GM21423 (cell line): ENCODE measurements around the gene DGCR8.

ENCODE experiments used
- ATAC-seq: cut with Tn5 transposase; IDR thresholded peaks from one replicate; pipeline ENCODE4 v1.9.1; 2021; ENCODE audit warnings: mild to moderate bottlenecking, moderate library complexity; ENCODE audit not compliant: unreplicated experiment

DGCR8 gene

GRCh38 chr22:20052309-20053259, 27.5 kb upstream of the DGCR8 start:
- ATAC-seq = no peak

DNA sequence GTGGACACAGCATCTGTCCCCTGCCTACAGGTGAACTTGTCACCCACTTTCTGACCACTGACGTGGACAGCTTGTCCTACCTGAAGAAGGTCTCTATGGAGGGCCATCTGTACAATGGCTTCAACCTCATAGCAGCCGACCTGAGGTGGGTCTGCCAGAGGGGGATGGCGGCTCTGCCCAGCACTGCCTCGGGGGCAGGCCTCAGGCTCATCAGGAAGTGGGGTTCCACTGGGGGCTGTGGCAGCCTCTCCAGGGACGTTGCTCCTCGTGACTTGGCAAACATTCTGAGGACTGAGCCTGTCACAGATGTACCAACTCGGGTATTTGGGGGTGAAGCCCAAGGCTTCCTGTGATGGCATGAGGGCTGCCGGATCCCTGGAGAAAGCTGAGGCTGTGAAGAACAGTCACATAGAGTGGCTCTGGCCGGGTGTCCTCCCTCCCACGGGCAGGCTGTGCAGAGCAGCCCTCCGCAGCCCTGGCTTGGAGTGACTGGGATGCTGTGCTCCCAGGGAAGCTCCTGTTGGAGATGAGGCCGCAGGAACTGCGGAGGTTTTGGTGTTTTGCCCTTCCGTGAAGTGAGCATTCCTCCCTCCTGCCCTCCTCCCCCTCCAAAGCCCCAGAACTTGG, 26.5 kb upstream of the DGCR8 start:
- ATAC-seq = no peak

GRCh38 chr22:20054034-20054427, 26.0 kb upstream of the DGCR8 start:
- ATAC-seq = no peak

GRCh38 chr22:20054485-20054884, 25.6 kb upstream of the DGCR8 start:
- ATAC-seq = no peak

DNA sequence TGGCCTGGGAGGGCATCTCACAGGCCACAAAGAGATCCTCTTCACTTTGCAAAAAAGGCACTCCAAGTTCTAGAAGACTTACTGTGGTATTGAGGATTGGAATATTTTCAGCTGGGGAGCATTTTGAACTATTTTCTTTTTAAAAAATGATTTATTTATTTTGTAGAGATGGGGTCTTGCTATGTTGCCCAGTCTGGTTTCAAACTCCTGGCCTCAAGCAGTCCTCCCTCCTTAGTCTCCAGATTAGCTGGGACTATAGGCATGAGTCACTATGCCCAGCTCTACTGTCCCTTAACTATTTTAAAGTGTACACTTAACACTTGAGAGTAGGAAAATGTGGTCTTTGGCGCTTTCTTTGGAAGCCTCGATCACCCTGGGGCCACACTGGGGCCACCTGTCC, 24.9 kb upstream of the DGCR8 start:
- ATAC-seq = no peak

GRCh38 chr22:20055654-20056053, 24.4 kb upstream of the DGCR8 start:
- no peak for ATAC-seq

GRCh38 chr22:20056161-20056560, 23.9 kb upstream of the DGCR8 start:
- no peak for ATAC-seq

DNA sequence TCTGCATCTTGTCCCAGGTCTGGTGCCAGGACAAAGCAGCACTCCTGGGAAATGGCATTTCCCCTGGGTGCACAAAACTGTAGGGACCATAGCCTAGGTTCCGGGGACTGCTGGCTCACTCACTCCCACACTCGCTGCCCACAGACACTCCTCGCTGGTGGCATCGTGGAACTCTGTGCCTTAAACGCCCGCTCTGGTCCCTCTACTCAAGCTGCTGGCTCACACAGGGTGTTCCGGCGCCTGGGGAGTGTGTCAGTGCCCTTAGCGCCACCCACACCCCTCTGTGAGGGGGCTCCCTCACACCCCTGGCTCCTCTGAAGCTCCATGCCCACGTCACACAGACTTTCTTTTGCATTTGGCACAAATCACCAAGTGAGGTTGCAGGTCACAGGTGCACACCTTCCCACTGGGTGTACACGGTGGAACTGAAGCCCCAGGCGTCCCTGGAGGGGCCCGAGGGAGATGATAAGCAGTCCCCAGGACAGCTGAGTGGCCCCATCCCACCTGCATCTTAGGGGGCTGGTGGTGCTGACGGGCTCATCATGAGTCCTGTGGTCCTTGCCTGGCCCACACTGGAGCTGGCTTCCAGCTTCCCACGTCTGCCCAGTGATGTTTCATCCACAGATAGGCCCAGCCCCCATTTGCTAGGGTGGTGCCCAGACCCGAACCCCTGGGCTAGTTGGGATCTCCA, 23.2 kb upstream of the DGCR8 start:
- no peak for ATAC-seq

- ATAC-seq = no peak
Observed at GRCh38 chr22:20057596-20058268, 22.3 kb upstream of the DGCR8 start.

GRCh38 chr22:20058989-20059770, 20.9 kb upstream of the DGCR8 start:
- no peak for ATAC-seq

DNA sequence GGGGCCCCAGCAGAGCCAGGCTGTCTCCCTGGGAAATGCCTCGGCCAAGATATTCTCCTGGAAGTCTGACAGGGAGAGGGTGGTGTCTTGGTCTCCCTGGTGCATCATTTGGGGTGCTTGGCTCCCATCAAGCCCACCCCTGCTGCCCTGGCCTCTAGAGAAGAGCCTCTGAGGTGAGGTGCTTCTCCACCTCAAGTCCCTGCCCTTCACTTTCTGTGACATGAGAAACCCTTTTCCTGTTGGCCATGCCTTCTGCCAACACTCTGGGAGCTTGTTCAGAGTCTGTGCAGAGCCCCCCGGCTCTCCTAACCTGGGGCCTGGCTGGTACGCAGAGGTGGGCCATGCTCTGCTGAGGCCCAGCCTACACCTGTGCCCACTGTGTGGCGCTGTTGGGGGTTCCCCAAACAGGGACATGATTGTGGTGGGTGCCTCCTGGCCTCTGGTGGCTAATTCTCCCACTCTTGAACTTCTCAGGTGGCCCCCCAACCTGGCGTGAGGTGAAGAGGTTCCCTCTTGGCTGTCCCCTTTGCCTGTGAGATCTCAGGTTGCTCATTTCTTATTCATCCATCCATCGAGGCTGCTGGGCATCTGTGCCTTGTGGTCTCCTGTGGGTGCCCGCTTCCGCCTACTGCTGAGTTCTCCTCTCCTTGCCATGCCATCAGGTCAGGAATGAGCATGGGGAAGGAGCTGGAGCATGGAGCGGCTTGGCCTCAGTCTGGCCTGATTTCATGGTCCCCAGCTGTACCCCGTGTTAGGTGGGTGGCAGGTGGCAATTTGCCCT, 19.2 kb upstream of the DGCR8 start:
- ATAC-seq = no peak

DNA sequence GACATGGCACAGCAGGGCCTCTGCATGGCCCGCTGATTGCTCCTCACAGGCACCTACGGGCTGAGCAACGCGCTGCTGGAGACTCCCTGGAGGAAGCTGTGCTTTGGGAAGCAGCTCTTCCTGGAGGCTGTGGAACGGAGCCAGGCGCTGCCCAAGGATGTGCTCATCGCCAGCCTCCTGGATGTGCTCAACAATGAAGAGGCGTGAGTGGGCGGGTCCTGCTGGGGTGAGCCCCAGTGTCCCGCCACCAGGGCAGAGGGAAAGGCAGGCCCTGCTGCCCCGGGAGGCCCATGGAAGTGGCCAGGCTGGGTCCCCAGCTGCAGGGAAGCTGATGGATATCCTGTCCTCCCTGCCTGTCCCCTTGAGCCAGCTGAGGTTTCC, 18.6 kb upstream of the DGCR8 start:
- ATAC-seq = no peak

GRCh38 chr22:20062043-20062765, 17.8 kb upstream of the DGCR8 start:
- no peak for ATAC-seq

- ATAC-seq = no peak
Observed at GRCh38 chr22:20062766-20063083, 17.3 kb upstream of the DGCR8 start.

DNA sequence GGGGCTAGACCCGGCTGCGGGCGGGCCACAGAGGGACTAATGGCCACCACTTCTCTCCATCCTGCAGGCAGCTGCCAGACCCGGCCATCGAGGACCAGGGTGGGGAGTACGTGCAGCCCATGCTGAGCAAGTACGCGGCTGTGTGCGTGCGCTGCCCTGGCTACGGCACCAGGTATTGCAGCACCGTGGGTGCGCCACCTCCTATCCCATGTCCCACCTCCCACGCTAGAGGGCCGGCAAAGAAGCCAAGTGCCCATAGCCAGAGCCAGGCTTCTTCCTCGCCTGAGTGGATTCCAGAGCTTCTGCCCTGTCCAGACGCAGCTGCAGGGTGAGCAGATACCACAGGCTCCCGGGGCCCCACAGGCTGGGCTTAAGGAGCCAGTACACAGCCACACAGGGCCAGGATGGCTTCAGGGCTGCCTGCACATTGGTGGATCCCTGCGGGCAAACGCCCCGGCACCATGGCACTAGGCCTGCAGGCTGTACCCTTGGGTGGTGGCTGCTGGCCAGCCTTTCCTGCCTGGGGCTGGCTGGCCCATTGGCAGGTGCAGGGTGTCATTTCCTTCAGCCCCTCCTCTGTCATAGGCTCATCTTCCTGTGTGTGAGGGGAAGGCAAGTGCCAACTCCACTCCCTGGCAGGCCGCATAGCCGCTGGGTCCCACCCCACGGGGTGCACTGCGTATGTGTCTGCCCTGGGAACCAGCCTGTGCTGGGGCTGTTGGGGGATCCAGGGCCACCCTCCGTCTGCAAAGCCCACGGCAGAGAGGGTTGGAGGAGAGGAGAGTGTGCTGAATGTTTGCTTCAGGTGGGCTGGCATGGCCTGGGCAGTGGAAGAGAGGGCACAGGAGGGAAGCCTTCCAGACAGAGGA, 16.5 kb upstream of the DGCR8 start:
- ATAC-seq = no peak

- no peak for ATAC-seq
Observed at GRCh38 chr22:20064140-20064480, 15.9 kb upstream of the DGCR8 start.

DNA sequence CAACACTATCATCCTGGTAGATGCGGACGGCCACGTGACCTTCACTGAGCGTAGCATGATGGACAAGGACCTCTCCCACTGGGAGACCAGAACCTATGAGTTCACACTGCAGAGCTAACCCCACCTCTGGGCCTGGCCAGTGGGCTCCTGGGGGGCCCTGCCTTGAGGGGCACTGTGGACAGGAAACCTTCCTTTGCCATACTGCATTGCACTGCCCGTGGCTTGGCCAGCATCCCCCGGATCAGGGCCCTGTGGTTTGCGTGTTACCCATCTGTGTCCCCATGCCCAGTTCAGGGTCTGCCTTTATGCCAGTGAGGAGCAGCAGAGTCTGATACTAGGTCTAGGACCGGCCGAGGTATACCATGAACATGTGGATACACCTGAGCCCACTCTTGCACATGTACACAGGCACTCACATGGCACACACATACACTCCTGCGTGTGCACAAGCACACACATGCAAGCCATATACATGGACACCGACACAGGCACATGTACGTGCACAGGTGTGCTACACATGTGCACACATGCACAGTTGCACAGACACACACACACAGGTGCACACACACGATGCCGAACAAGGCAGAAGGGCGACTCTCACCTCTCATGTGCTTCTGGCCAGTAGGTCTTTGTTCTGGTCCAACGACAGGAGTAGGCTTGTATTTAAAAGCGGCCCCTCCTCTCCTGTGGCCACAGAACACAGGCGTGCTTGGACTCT, 15.3 kb upstream of the DGCR8 start:
- no peak for ATAC-seq
